Gastroesophageal sphincter (tissue), 3 donors: ENCODE measurements around the gene LDLRAP1.

Source experiments
- CTCF ChIP-seq, 4 experiments: fragments of 200-600 bp in 2 of 4; fragments of 450-650 bp in 2 of 4; sonication (generic) in 1 of 4; IDR thresholded peaks; one replicate each; pipeline ENCODE4 v1.5.1; 2017 to 2019; ENCODE audit warnings: antibody characterized with exemption in 4 of 4, mild to moderate bottlenecking in 2 of 4, moderate library complexity in 2 of 4
- EP300 ChIP-seq: sonication (generic); formaldehyde crosslinking; IDR thresholded peaks from one replicate; pipeline ENCODE4 v1.6.1; 2017; ENCODE audit warnings: antibody characterized with exemption, mild to moderate bottlenecking
- POLR2A ChIP-seq, 2 donors: fragments of 450-650 bp; IDR thresholded peaks; one replicate each; pipeline ENCODE4 v1.6.1; 2017; ENCODE audit warnings: antibody characterized with exemption in 2 of 2, mild to moderate bottlenecking in 2 of 2, moderate library complexity in 1 of 2
- POLR2AphosphoS5 ChIP-seq: sonication (generic); formaldehyde crosslinking; IDR thresholded peaks from one replicate; pipeline ENCODE4 v1.6.1; 2017; ENCODE audit warnings: antibody characterized with exemption

GRCh38 chr1:25504706-25505595 lies 38.5 kb upstream of the LDLRAP1 start:
- TF ChIP-seq CTCF (IDR thresholded peaks at IDR 0.05): no peak
- no peak for TF ChIP-seq POLR2AphosphoS5
- TF ChIP-seq POLR2A (IDR thresholded peaks at IDR 0.05): no peak
- no peak for TF ChIP-seq EP300
